Measurements from ENCODE around the gene LAMA3. TPM values are rescaled to one million over a fixed set of nuclear protein-coding genes. Genes with fewer than 3 reads are reported as not detected.
"Not testable (repeated sequence)": the region's sequence is repeated elsewhere in the genome, so short reads cannot be mapped to it uniquely, and the experiment has no call there.

LAMA3 gene
- total RNA-seq, 6 experiments from 2014 or later, result 1.3 to 5.0 (median 3.0) TPM

DNA sequence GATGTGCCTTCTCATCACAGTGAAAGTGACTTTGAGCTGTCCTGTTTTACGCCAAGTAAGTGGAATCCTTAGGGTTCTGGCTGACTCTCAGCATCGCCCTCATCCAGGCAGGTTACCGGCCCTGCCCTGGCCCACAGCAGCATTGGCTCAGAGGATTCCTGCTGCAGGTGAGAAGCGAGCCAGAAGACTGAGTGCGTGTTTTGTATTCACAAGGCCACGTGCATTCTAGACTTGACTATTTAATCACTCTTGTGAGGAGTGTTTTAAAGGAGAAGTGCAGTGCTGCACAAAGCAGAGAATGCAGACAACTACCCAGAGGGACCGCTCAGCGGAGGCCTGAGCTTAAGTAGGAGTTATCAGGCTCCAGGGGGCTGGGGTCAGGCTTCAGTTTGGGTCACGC is 48.3 kb downstream of the LAMA3 start:
- Histone ChIP-seq H3K4me1 (no peaks in the 10 kb centered on the region), H3K27ac (no peak overlapping the region), H3K36me3 (no peaks in the 10 kb centered on the region), H3K4me3 (no peak overlapping the region), H3K9me3 (no peaks in the 10 kb centered on the region), H3K27me3 (no peaks in the 10 kb centered on the region)
- ATAC-seq (no peak), DNase-seq (no peak)
- TF ChIP-seq, protein P1, sequence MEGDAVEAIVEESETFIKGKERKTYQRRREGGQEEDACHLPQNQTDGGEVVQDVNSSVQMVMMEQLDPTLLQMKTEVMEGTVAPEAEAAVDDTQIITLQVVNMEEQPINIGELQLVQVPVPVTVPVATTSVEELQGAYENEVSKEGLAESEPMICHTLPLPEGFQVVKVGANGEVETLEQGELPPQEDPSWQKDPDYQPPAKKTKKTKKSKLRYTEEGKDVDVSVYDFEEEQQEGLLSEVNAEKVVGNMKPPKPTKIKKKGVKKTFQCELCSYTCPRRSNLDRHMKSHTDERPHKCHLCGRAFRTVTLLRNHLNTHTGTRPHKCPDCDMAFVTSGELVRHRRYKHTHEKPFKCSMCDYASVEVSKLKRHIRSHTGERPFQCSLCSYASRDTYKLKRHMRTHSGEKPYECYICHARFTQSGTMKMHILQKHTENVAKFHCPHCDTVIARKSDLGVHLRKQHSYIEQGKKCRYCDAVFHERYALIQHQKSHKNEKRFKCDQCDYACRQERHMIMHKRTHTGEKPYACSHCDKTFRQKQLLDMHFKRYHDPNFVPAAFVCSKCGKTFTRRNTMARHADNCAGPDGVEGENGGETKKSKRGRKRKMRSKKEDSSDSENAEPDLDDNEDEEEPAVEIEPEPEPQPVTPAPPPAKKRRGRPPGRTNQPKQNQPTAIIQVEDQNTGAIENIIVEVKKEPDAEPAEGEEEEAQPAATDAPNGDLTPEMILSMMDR (IDR thresholded peaks at IDR 0.05), result no peak
- no peak for TF ChIP-seq POLR2A (IDR thresholded peaks at IDR 0.05)
- intact Hi-C loops (cut with DNase I), result no loop called here
- WGBS (ENCODE audit: insufficient coverage, low coverage, low lambda C conversion rate, missing lambda C conversion rate), result 81% methylated on average over 4 of the region's 9 CpGs

- no peaks in the 10 kb centered on the region for H3K4me1 ChIP-seq
- no peaks in the 10 kb centered on the region for H3K9me3 ChIP-seq
- 68% methylated on average over 4 of the region's 5 CpGs for WGBS (ENCODE audit: insufficient coverage, low coverage, low lambda C conversion rate, missing lambda C conversion rate)
- no peak for ATAC-seq
- no peak overlapping the region for H3K4me3 ChIP-seq
- H3K27ac ChIP-seq, result no peak overlapping the region
- no peak for DNase-seq
- intact Hi-C loops (cut with DNase I), result no loop called here
- H3K36me3 ChIP-seq, result no peaks in the 10 kb centered on the region
- H3K27me3 ChIP-seq, result no peaks in the 10 kb centered on the region
- TF ChIP-seq, protein P1 (IDR thresholded peaks at IDR 0.05), result no peak
- no peak for TF ChIP-seq POLR2A (IDR thresholded peaks at IDR 0.05)
Observed at GRCh38 chr18:23738151-23738550, 48.9 kb downstream of the LAMA3 start.

DNA sequence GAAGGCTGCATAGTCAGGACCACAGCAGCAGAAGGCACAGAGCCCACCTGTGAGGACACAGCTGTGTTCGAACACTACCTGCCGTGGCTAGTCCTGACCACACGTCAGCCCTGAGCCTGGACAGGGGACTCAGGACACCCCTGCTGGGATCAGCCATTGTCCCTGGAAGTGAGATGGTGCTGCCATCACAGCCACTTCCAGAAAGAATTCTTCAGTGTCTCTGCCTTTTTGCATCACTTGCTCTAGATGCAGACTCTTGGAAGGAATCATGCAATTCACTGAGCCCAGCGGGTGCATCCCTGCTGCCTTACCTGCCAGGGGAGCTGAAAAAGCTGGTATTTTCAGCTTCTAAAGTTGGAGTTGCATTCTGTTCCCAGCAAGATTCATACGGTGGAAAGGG is 49.3 kb downstream of the LAMA3 start:
- H3K36me3 ChIP-seq, result no peaks in the 10 kb centered on the region
- no peaks in the 10 kb centered on the region for H3K4me1 ChIP-seq
- no peaks in the 10 kb centered on the region for H3K27me3 ChIP-seq
- WGBS (ENCODE audit: insufficient coverage, low coverage, low lambda C conversion rate, missing lambda C conversion rate), result 79% methylated on average over 2 of the region's 5 CpGs
- H3K27ac ChIP-seq, result no peak overlapping the region
- no peaks in the 10 kb centered on the region for H3K9me3 ChIP-seq
- H3K4me3 ChIP-seq, result no peak overlapping the region
- intact Hi-C loops (cut with DNase I), result no loop called here
- DNase-seq (no peak), ATAC-seq (no peak)
- TF ChIP-seq POLR2A (IDR thresholded peaks at IDR 0.05), result no peak
- TF ChIP-seq, protein P1 (IDR thresholded peaks at IDR 0.05), result no peak

DNA sequence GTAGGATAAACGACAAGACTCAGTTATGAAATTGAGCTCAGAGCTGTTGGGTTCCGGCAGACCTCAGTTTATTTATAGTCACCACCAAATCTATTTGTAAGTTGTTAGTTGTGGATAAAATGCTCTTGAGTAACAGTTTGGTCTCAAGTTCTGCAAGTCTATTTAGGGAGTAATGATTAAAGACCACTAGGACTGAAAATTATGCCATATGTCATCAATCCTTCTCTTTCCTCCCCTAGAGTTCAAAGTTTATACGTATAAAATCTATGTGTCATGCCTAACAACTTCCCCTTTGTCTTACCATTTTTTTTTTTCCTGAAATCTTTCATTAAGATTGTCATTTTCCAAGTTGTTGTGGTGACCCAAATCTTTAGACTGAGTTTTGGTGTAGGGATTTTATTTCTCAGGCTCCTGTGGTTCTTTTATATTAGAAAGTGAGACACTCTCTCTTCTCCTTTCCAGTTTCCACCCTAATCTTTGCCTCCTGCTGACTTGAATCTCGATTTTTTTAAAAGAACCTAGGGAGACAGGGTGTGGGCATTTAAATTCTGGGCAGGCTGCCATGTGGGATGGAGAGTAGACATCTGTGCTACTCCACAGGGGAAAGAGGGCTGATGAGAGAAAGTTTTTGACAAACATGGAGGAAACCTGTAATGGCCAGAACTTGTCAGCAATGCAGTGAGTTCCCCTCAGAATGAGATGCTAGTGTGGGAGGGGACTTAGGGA is 51.0 kb downstream of the LAMA3 start:
- H3K4me3 ChIP-seq, result no peak overlapping the region
- H3K4me1 ChIP-seq, result no peaks in the 10 kb centered on the region
- H3K9me3 ChIP-seq, result no peaks in the 10 kb centered on the region
- H3K36me3 ChIP-seq, result no peaks in the 10 kb centered on the region
- no peaks in the 10 kb centered on the region for H3K27me3 ChIP-seq
- intact Hi-C loops (cut with DNase I), result no loop called here
- ATAC-seq, result no peak
- WGBS (ENCODE audit: insufficient coverage, low coverage, low lambda C conversion rate, missing lambda C conversion rate), result 41% methylated on average over 4 of the region's 4 CpGs
- TF ChIP-seq, protein P1 (IDR thresholded peaks at IDR 0.05), result no peak
- no peak for TF ChIP-seq POLR2A (IDR thresholded peaks at IDR 0.05)
- DNase-seq, result no peak
- H3K27ac ChIP-seq, result no peak overlapping the region

- DNase-seq; H3K4me3 ChIP-seq; H3K4me1 ChIP-seq; intact Hi-C loops (cut with DNase I); ATAC-seq; H3K36me3 ChIP-seq; H3K27ac ChIP-seq; H3K27me3 ChIP-seq; H3K9me3 ChIP-seq: not testable (repeated sequence)
- 79% methylated on average over 6 of the region's 6 CpGs for WGBS (ENCODE audit: insufficient coverage, low coverage, low lambda C conversion rate, missing lambda C conversion rate)
Observed at GRCh38 chr18:23741967-23742366, 52.7 kb downstream of the LAMA3 start.

All from right lobe of liver (tissue), 6 donors.